Measurements from ENCODE around the gene GRM4.

GRM4 gene

GRCh38 chr6:34147906-34148630, 2.2 kb upstream of the GRM4 start:
- H3K4me3 ChIP-seq (ENCODE audit: low read depth in 1 of 2, low read length in 2 of 2): no peak overlapping the region
- H3K9me3 ChIP-seq (ENCODE audit: control insufficient read depth in 1 of 2, low read length in 2 of 2): no peaks in the 10 kb centered on the region
- peaks cover 31% of the 10 kb centered on the region for H3K27me3 ChIP-seq (ENCODE audit: low read depth, low read length)
- H3K4me1 ChIP-seq (ENCODE audit: control insufficient read depth in 1 of 2, insufficient read depth in 2 of 2, low read length in 2 of 2): peaks cover 4 to 29% of the 10 kb centered on the region in 2 donors
- H3K36me3 ChIP-seq (ENCODE audit: control insufficient read depth in 1 of 2, insufficient read depth in 2 of 2, low read length in 2 of 2): no peaks in the 10 kb centered on the region
- no peak overlapping the region for H3K27ac ChIP-seq (ENCODE audit: low read length)

GRCh38 chr6:34146801-34147592, 1.1 kb upstream of the GRM4 start:
- Histone ChIP-seq H3K4me3 (ENCODE audit: low read depth in 1 of 2, low read length in 2 of 2) (no peak overlapping the region), H3K4me1 (ENCODE audit: control insufficient read depth in 1 of 2, insufficient read depth in 2 of 2, low read length in 2 of 2) (peaks cover 4 to 29% of the 10 kb centered on the region in 2 donors), H3K27ac (ENCODE audit: low read length) (no peak overlapping the region), H3K36me3 (ENCODE audit: control insufficient read depth in 1 of 2, insufficient read depth in 2 of 2, low read length in 2 of 2) (no peaks in the 10 kb centered on the region), H3K27me3 (ENCODE audit: low read depth, low read length) (peaks cover 39% of the 10 kb centered on the region), H3K9me3 (ENCODE audit: control insufficient read depth in 1 of 2, low read length in 2 of 2) (no peaks in the 10 kb centered on the region)

GRCh38 chr6:34145161-34146020, 496 bp downstream of the GRM4 start:
- H3K27ac ChIP-seq (ENCODE audit: low read length): no peak overlapping the region
- peaks cover 4 to 29% of the 10 kb centered on the region in 2 donors for H3K4me1 ChIP-seq (ENCODE audit: control insufficient read depth in 1 of 2, insufficient read depth in 2 of 2, low read length in 2 of 2)
- peaks cover 44% of the 10 kb centered on the region for H3K27me3 ChIP-seq (ENCODE audit: low read depth, low read length)
- H3K9me3 ChIP-seq (ENCODE audit: control insufficient read depth in 1 of 2, low read length in 2 of 2): no peaks in the 10 kb centered on the region
- H3K36me3 ChIP-seq (ENCODE audit: control insufficient read depth in 1 of 2, insufficient read depth in 2 of 2, low read length in 2 of 2): no peaks in the 10 kb centered on the region
- H3K4me3 ChIP-seq (ENCODE audit: low read depth in 1 of 2, low read length in 2 of 2): peak overlapping the region; percentile 11 to 62

- no peaks in the 10 kb centered on the region for H3K9me3 ChIP-seq (ENCODE audit: control insufficient read depth in 1 of 2, low read length in 2 of 2)
- peak overlapping the region in 1 of 2 donors; percentile 62 for H3K4me3 ChIP-seq (ENCODE audit: low read depth in 1 of 2, low read length in 2 of 2)
- no peak overlapping the region for H3K27ac ChIP-seq (ENCODE audit: low read length)
- peaks cover 39% of the 10 kb centered on the region for H3K27me3 ChIP-seq (ENCODE audit: low read depth, low read length)
- H3K4me1 ChIP-seq (ENCODE audit: control insufficient read depth in 1 of 2, insufficient read depth in 2 of 2, low read length in 2 of 2): peaks cover 4 to 29% of the 10 kb centered on the region in 2 donors
- H3K36me3 ChIP-seq (ENCODE audit: control insufficient read depth in 1 of 2, insufficient read depth in 2 of 2, low read length in 2 of 2): no peaks in the 10 kb centered on the region
Measured at GRCh38 chr6:34144581-34145160, 1.2 kb downstream of the GRM4 start.

- peaks cover 4 to 29% of the 10 kb centered on the region in 2 donors for H3K4me1 ChIP-seq (ENCODE audit: control insufficient read depth in 1 of 2, insufficient read depth in 2 of 2, low read length in 2 of 2)
- H3K27me3 ChIP-seq (ENCODE audit: low read depth, low read length): peaks cover 39% of the 10 kb centered on the region
- H3K4me3 ChIP-seq (ENCODE audit: low read depth in 1 of 2, low read length in 2 of 2): peak overlapping the region in 1 of 2 donors; percentile 62
- no peak overlapping the region for H3K27ac ChIP-seq (ENCODE audit: low read length)
- H3K9me3 ChIP-seq (ENCODE audit: control insufficient read depth in 1 of 2, low read length in 2 of 2): no peaks in the 10 kb centered on the region
- no peaks in the 10 kb centered on the region for H3K36me3 ChIP-seq (ENCODE audit: control insufficient read depth in 1 of 2, insufficient read depth in 2 of 2, low read length in 2 of 2)
Measured at GRCh38 chr6:34143884-34144580, 1.9 kb downstream of the GRM4 start.

GRCh38 chr6:34143196-34143883, 2.5 kb downstream of the GRM4 start:
- Histone ChIP-seq H3K9me3 (ENCODE audit: control insufficient read depth in 1 of 2, low read length in 2 of 2) (no peaks in the 10 kb centered on the region), H3K36me3 (ENCODE audit: control insufficient read depth in 1 of 2, insufficient read depth in 2 of 2, low read length in 2 of 2) (no peaks in the 10 kb centered on the region), H3K4me3 (ENCODE audit: low read depth in 1 of 2, low read length in 2 of 2) (peak overlapping the region in 1 of 2 donors; percentile 62), H3K27ac (ENCODE audit: low read length) (no peak overlapping the region), H3K27me3 (ENCODE audit: low read depth, low read length) (peaks cover 43% of the 10 kb centered on the region), H3K4me1 (ENCODE audit: control insufficient read depth in 1 of 2, insufficient read depth in 2 of 2, low read length in 2 of 2) (peaks cover 4 to 29% of the 10 kb centered on the region in 2 donors)

- Histone ChIP-seq H3K27me3 (ENCODE audit: low read depth, low read length) (peaks cover 48% of the 10 kb centered on the region), H3K27ac (ENCODE audit: low read length) (no peak overlapping the region), H3K4me1 (ENCODE audit: control insufficient read depth in 1 of 2, insufficient read depth in 2 of 2, low read length in 2 of 2) (peaks cover 4 to 29% of the 10 kb centered on the region in 2 donors)
Measured at GRCh38 chr6:34142061-34142998, 3.6 kb downstream of the GRM4 start.

GRCh38 chr6:34140075-34140474, 5.8 kb downstream of the GRM4 start:
- peaks cover 43% of the 10 kb centered on the region for H3K27me3 ChIP-seq (ENCODE audit: low read depth, low read length)
- H3K36me3 ChIP-seq (ENCODE audit: control insufficient read depth in 1 of 2, insufficient read depth in 2 of 2, low read length in 2 of 2): no peaks in the 10 kb centered on the region
- no peak overlapping the region for H3K4me3 ChIP-seq (ENCODE audit: low read depth in 1 of 2, low read length in 2 of 2)
- H3K27ac ChIP-seq (ENCODE audit: low read length): no peak overlapping the region
- no peaks in the 10 kb centered on the region for H3K9me3 ChIP-seq (ENCODE audit: control insufficient read depth in 1 of 2, low read length in 2 of 2)
- peaks cover 4 to 19% of the 10 kb centered on the region in 2 donors for H3K4me1 ChIP-seq (ENCODE audit: control insufficient read depth in 1 of 2, insufficient read depth in 2 of 2, low read length in 2 of 2)

More at GRCh38 chr6:34142061-34142998, 3.6 kb downstream of the GRM4 start:
- Histone ChIP-seq H3K9me3 (ENCODE audit: control insufficient read depth in 1 of 2, low read length in 2 of 2) (no peaks in the 10 kb centered on the region), H3K36me3 (ENCODE audit: control insufficient read depth in 1 of 2, insufficient read depth in 2 of 2, low read length in 2 of 2) (no peaks in the 10 kb centered on the region), H3K4me3 (ENCODE audit: low read depth in 1 of 2, low read length in 2 of 2) (no peak overlapping the region)

- H3K36me3 ChIP-seq (ENCODE audit: control insufficient read depth in 1 of 2, insufficient read depth in 2 of 2, low read length in 2 of 2): no peaks in the 10 kb centered on the region
- no peak overlapping the region for H3K4me3 ChIP-seq (ENCODE audit: low read depth in 1 of 2, low read length in 2 of 2)
- H3K4me1 ChIP-seq (ENCODE audit: control insufficient read depth in 1 of 2, insufficient read depth in 2 of 2, low read length in 2 of 2): peaks cover 0 to 9% of the 10 kb centered on the region in 2 donors
- no peak overlapping the region for H3K27ac ChIP-seq (ENCODE audit: low read length)
- H3K27me3 ChIP-seq (ENCODE audit: low read depth, low read length): peaks cover 43% of the 10 kb centered on the region
- H3K9me3 ChIP-seq (ENCODE audit: control insufficient read depth in 1 of 2, low read length in 2 of 2): no peaks in the 10 kb centered on the region
Measured at GRCh38 chr6:34138914-34139510, 6.9 kb downstream of the GRM4 start.
